Measurements from ENCODE around the gene SCAF8.

DNA sequence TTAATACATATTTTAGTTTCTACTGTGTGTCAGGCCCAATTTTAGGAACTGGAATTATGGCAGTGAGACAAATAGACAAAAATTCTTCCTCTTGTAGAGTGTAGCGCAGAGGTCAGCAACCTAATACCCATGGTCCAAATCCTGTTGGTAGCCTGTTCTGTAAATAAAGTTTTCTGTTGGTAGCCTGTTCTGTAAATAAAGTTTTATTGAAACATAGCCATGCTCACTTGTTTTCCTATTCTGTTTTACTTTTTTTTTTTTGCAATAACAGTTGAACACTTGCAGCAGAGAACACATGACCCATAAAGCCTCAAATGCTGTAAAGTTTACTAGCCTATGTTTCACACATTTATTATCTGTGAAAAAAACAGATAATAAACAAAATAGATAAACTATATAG lies 87.9 kb downstream of the SCAF8 start:
- TF ChIP-seq RFX5 (IDR thresholded peaks at IDR 0.05; ENCODE audit: borderline replicate concordance, low read depth, low read length) (no peak), JUN (IDR thresholded peaks at IDR 0.05; ENCODE audit: low read depth, low read length) (no peak), SIN3A (conservative IDR thresholded peaks at IDR 0.05 in 1 of 2, IDR thresholded peaks at IDR 0.05 in 1 of 2; ENCODE audit: low read depth in 1 of 2, low read length in 2 of 2) (no peak)
- TF ChIP-seq, protein P1, sequence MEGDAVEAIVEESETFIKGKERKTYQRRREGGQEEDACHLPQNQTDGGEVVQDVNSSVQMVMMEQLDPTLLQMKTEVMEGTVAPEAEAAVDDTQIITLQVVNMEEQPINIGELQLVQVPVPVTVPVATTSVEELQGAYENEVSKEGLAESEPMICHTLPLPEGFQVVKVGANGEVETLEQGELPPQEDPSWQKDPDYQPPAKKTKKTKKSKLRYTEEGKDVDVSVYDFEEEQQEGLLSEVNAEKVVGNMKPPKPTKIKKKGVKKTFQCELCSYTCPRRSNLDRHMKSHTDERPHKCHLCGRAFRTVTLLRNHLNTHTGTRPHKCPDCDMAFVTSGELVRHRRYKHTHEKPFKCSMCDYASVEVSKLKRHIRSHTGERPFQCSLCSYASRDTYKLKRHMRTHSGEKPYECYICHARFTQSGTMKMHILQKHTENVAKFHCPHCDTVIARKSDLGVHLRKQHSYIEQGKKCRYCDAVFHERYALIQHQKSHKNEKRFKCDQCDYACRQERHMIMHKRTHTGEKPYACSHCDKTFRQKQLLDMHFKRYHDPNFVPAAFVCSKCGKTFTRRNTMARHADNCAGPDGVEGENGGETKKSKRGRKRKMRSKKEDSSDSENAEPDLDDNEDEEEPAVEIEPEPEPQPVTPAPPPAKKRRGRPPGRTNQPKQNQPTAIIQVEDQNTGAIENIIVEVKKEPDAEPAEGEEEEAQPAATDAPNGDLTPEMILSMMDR (IDR thresholded peaks at IDR 0.05; ENCODE audit: control extremely low read depth in 1 of 3, insufficient read depth in 1 of 3, low read depth in 1 of 3, low read length in 3 of 3): no peak
